Rectal smooth muscle tissue (tissue), 1 donor: ENCODE data around the gene ZNF618.

Source experiments
- H3K27ac ChIP-seq: one replicate; pipeline ENCODE4 v1.7.0; 2013; ENCODE audit warnings: low read depth, low read length, inconsistent platforms
- H3K27me3 ChIP-seq: one replicate; pipeline ENCODE4 v1.7.0; 2013; ENCODE audit warnings: low read length; ENCODE audit not compliant: control insufficient read depth, insufficient read depth
- H3K36me3 ChIP-seq: one replicate; pipeline ENCODE4 v1.7.0; 2013; ENCODE audit warnings: low read length; ENCODE audit not compliant: control insufficient read depth, insufficient read depth
- H3K4me1 ChIP-seq: one replicate; pipeline ENCODE4 v1.7.0; 2013; ENCODE audit warnings: low read length; ENCODE audit not compliant: control insufficient read depth, insufficient read depth
- H3K4me3 ChIP-seq: one replicate; pipeline ENCODE4 v1.7.0; 2013; ENCODE audit warnings: low read length
- H3K9ac ChIP-seq: one replicate; pipeline ENCODE4 v1.7.0; 2013; ENCODE audit warnings: low read length

Gene ZNF618

GRCh38 chr9:113886466-113886865, 10.4 kb downstream of the ZNF618 start:
- no peak overlapping the region for H3K9ac ChIP-seq
- peaks cover 12% of the 10 kb centered on the region for H3K4me1 ChIP-seq
- no peak overlapping the region for H3K27ac ChIP-seq
- peak overlapping the region; percentile 49 for H3K4me3 ChIP-seq
- no peaks in the 10 kb centered on the region for H3K36me3 ChIP-seq
- H3K27me3 ChIP-seq, result no peaks in the 10 kb centered on the region

GRCh38 chr9:113886933-113887332, 10.8 kb downstream of the ZNF618 start:
- H3K4me1 ChIP-seq, result peaks cover 12% of the 10 kb centered on the region
- no peaks in the 10 kb centered on the region for H3K27me3 ChIP-seq
- H3K36me3 ChIP-seq, result no peaks in the 10 kb centered on the region
- H3K4me3 ChIP-seq, result no peak overlapping the region
- H3K27ac ChIP-seq, result no peak overlapping the region
- no peak overlapping the region for H3K9ac ChIP-seq

- no peaks in the 10 kb centered on the region for H3K36me3 ChIP-seq
- H3K4me3 ChIP-seq, result no peak overlapping the region
- H3K9ac ChIP-seq, result no peak overlapping the region
- H3K4me1 ChIP-seq, result peaks cover 12% of the 10 kb centered on the region
- H3K27me3 ChIP-seq, result no peaks in the 10 kb centered on the region
- no peak overlapping the region for H3K27ac ChIP-seq
Measured at GRCh38 chr9:113887436-113887835, 11.3 kb downstream of the ZNF618 start.

- Histone ChIP-seq H3K36me3 (no peaks in the 10 kb centered on the region), H3K27ac (no peak overlapping the region), H3K27me3 (no peaks in the 10 kb centered on the region), H3K4me1 (peaks cover 12% of the 10 kb centered on the region), H3K9ac (no peak overlapping the region), H3K4me3 (no peak overlapping the region)
Measured at GRCh38 chr9:113888336-113888735, 12.2 kb downstream of the ZNF618 start.

- H3K27me3 ChIP-seq, result no peaks in the 10 kb centered on the region
- no peaks in the 10 kb centered on the region for H3K36me3 ChIP-seq
- no peak overlapping the region for H3K27ac ChIP-seq
- peaks cover 12% of the 10 kb centered on the region for H3K4me1 ChIP-seq
- H3K4me3 ChIP-seq, result no peak overlapping the region
- no peak overlapping the region for H3K9ac ChIP-seq
Measured at GRCh38 chr9:113888976-113889375, 12.9 kb downstream of the ZNF618 start.

GRCh38 chr9:113890704-113891103, 14.6 kb downstream of the ZNF618 start:
- Histone ChIP-seq H3K4me1 (peaks cover 8% of the 10 kb centered on the region), H3K36me3 (no peaks in the 10 kb centered on the region), H3K27ac (no peak overlapping the region), H3K4me3 (no peak overlapping the region), H3K27me3 (no peaks in the 10 kb centered on the region), H3K9ac (no peak overlapping the region)

GRCh38 chr9:113892861-113893491, 16.9 kb downstream of the ZNF618 start:
- no peaks in the 10 kb centered on the region for H3K27me3 ChIP-seq
- no peak overlapping the region for H3K4me3 ChIP-seq
- peaks cover 3% of the 10 kb centered on the region for H3K4me1 ChIP-seq
- no peak overlapping the region for H3K9ac ChIP-seq
- H3K36me3 ChIP-seq, result no peaks in the 10 kb centered on the region
- no peak overlapping the region for H3K27ac ChIP-seq

GRCh38 chr9:113894166-113894565, 18.1 kb downstream of the ZNF618 start:
- no peak overlapping the region for H3K9ac ChIP-seq

GRCh38 chr9:113895526-113895925, 19.4 kb downstream of the ZNF618 start:
- no peak overlapping the region for H3K27ac ChIP-seq
- no peak overlapping the region for H3K9ac ChIP-seq
- no peaks in the 10 kb centered on the region for H3K4me1 ChIP-seq
- no peaks in the 10 kb centered on the region for H3K36me3 ChIP-seq
- no peak overlapping the region for H3K4me3 ChIP-seq
- H3K27me3 ChIP-seq, result no peaks in the 10 kb centered on the region

More at GRCh38 chr9:113894166-113894565, 18.1 kb downstream of the ZNF618 start:
- Histone ChIP-seq H3K36me3 (no peaks in the 10 kb centered on the region), H3K4me3 (no peak overlapping the region), H3K4me1 (no peaks in the 10 kb centered on the region), H3K27me3 (no peaks in the 10 kb centered on the region), H3K27ac (no peak overlapping the region)

GRCh38 chr9:113896713-113897112, 20.6 kb downstream of the ZNF618 start:
- Histone ChIP-seq H3K4me3 (no peak overlapping the region), H3K27me3 (no peaks in the 10 kb centered on the region), H3K36me3 (no peaks in the 10 kb centered on the region), H3K27ac (no peak overlapping the region), H3K4me1 (no peaks in the 10 kb centered on the region), H3K9ac (no peak overlapping the region)

GRCh38 chr9:113898151-113898550, 22.0 kb downstream of the ZNF618 start:
- Histone ChIP-seq H3K4me3 (no peak overlapping the region), H3K27me3 (no peaks in the 10 kb centered on the region), H3K4me1 (no peaks in the 10 kb centered on the region), H3K9ac (no peak overlapping the region), H3K27ac (no peak overlapping the region), H3K36me3 (no peaks in the 10 kb centered on the region)

- Histone ChIP-seq H3K36me3 (no peaks in the 10 kb centered on the region), H3K27me3 (no peaks in the 10 kb centered on the region), H3K9ac (no peak overlapping the region), H3K27ac (no peak overlapping the region), H3K4me1 (no peaks in the 10 kb centered on the region), H3K4me3 (no peak overlapping the region)
Measured at GRCh38 chr9:113898596-113898995, 22.5 kb downstream of the ZNF618 start.

GRCh38 chr9:113899205-113899604, 23.1 kb downstream of the ZNF618 start:
- no peaks in the 10 kb centered on the region for H3K27me3 ChIP-seq

More at GRCh38 chr9:113899205-113899604, 23.1 kb downstream of the ZNF618 start:
- Histone ChIP-seq H3K4me3 (no peak overlapping the region), H3K9ac (no peak overlapping the region), H3K36me3 (no peaks in the 10 kb centered on the region), H3K4me1 (no peaks in the 10 kb centered on the region), H3K27ac (no peak overlapping the region)
